Ascending aorta (tissue), 2 donors: ENCODE data around the gene ACSL1. TPM values are rescaled to one million over a fixed set of nuclear protein-coding genes. Genes with fewer than 3 reads are reported as not detected.
A peak's percentile ranks its signal among the peaks of the same experiment; 100 is the strongest.

ENCODE experiments used
- DNase-seq, 2 donors: peaks; one replicate each; pipeline ENCODE4 v3.0.0-alpha.2; 2019; ENCODE audit warnings: low spot score in 2 of 2
- H3K27ac ChIP-seq, 2 donors: fragments of 200-600 bp; sonication (generic); one replicate each; pipeline ENCODE4 v1.5.1; 2016 to 2017; ENCODE audit warnings: mild to moderate bottlenecking in 1 of 2
- H3K27me3 ChIP-seq: fragments of 200-600 bp; sonication (generic); one replicate; pipeline ENCODE4 v1.5.1; 2017
- H3K36me3 ChIP-seq, 2 donors: fragments of 200-600 bp; sonication (generic); one replicate each; pipeline ENCODE4 v1.5.1; 2016
- H3K4me1 ChIP-seq, 2 donors: fragments of 200-600 bp; sonication (generic); one replicate each; pipeline ENCODE4 v1.5.1; 2016 to 2017; ENCODE audit warnings: mild to moderate bottlenecking in 1 of 2
- H3K4me3 ChIP-seq, 2 donors: fragments of 200-600 bp; sonication (generic); one replicate each; pipeline ENCODE4 v1.5.1; 2016 to 2017; ENCODE audit warnings: mild to moderate bottlenecking in 1 of 2
- H3K9me3 ChIP-seq, 2 donors: fragments of 200-600 bp; sonication (generic); one replicate each; pipeline ENCODE4 v1.5.1; 2016
- CTCF ChIP-seq, 3 experiments: fragments of 200-600 bp in 2 of 3; fragments of 450-650 bp in 1 of 3; sonication (generic) in 2 of 3; IDR thresholded peaks; one replicate each; pipeline ENCODE4 v1.5.1; 2016 to 2019; ENCODE audit warnings: antibody characterized with exemption in 3 of 3, mild to moderate bottlenecking in 1 of 3, moderate library complexity in 1 of 3
- intact Hi-C: fragments of 100-400 bp; cut with DNase I; formaldehyde crosslinking; loops from one replicate; pipeline ENCODE4 v1.15.1; 2023
- total RNA-seq: library from RNA; depleted of rRNA; stranded (reverse); fragments of >200 nt; gene quantifications from one replicate; pipeline ENCODE4 v1.1.0, GENCODE V29; 2016

Gene ACSL1
- total RNA-seq, 1 donor from 2014 or later, result 31.8 TPM

- TF ChIP-seq CTCF (IDR thresholded peaks at IDR 0.05), result no peak
- intact Hi-C loops, result no loop called here
- Histone ChIP-seq H3K27ac (no peak overlapping the region), H3K27me3 (no peaks in the 10 kb centered on the region), H3K4me1 (peaks cover 5 to 12% of the 10 kb centered on the region in 2 donors), H3K9me3 (no peaks in the 10 kb centered on the region), H3K4me3 (no peak overlapping the region), H3K36me3 (no peaks in the 10 kb centered on the region)
- DNase-seq, result no peak
Measured at GRCh38 chr4:184806229-184806550, 19.6 kb downstream of the ACSL1 start.

GRCh38 chr4:184805462-184806228, 20.1 kb downstream of the ACSL1 start:
- DNase-seq, result no peak
- H3K27me3 ChIP-seq, result no peaks in the 10 kb centered on the region
- H3K27ac ChIP-seq, result no peak overlapping the region
- H3K4me3 ChIP-seq, result no peak overlapping the region
- intact Hi-C loops, result no loop called here
- H3K9me3 ChIP-seq, result no peaks in the 10 kb centered on the region
- TF ChIP-seq CTCF (IDR thresholded peaks at IDR 0.05), result no peak
- H3K4me1 ChIP-seq, result peaks cover 5 to 12% of the 10 kb centered on the region in 2 donors
- H3K36me3 ChIP-seq, result no peaks in the 10 kb centered on the region

- no peak overlapping the region for H3K4me3 ChIP-seq
- no peaks in the 10 kb centered on the region for H3K27me3 ChIP-seq
- TF ChIP-seq CTCF (IDR thresholded peaks at IDR 0.05), result no peak
- H3K4me1 ChIP-seq, result peaks cover 5 to 12% of the 10 kb centered on the region in 2 donors
- H3K36me3 ChIP-seq, result no peaks in the 10 kb centered on the region
- intact Hi-C loops, result no loop called here
- no peak overlapping the region for H3K27ac ChIP-seq
- H3K9me3 ChIP-seq, result no peaks in the 10 kb centered on the region
- no peak for DNase-seq
Measured at GRCh38 chr4:184804621-184805020, 21.1 kb downstream of the ACSL1 start.

- DNase-seq, result no peak
- intact Hi-C loops, result no loop called here
- Histone ChIP-seq H3K4me1 (peaks cover 5 to 12% of the 10 kb centered on the region in 2 donors), H3K36me3 (no peaks in the 10 kb centered on the region), H3K4me3 (no peak overlapping the region), H3K27me3 (no peaks in the 10 kb centered on the region), H3K27ac (no peak overlapping the region), H3K9me3 (no peaks in the 10 kb centered on the region)
- TF ChIP-seq CTCF (IDR thresholded peaks at IDR 0.05), result no peak
Measured at GRCh38 chr4:184803874-184804273, 21.9 kb downstream of the ACSL1 start.

- Histone ChIP-seq H3K4me3 (no peak overlapping the region), H3K9me3 (no peaks in the 10 kb centered on the region), H3K4me1 (peaks cover 0 to 6% of the 10 kb centered on the region in 2 donors), H3K27me3 (no peaks in the 10 kb centered on the region), H3K36me3 (no peaks in the 10 kb centered on the region), H3K27ac (no peak overlapping the region)
- intact Hi-C loops, result no loop called here
- DNase-seq, result no peak
- TF ChIP-seq CTCF (IDR thresholded peaks at IDR 0.05), result no peak
Measured at GRCh38 chr4:184803133-184803532, 22.6 kb downstream of the ACSL1 start.

- TF ChIP-seq CTCF (IDR thresholded peaks at IDR 0.05), result no peak
- H3K4me3 ChIP-seq, result peak overlapping the region in 1 of 2 donors; percentile 31
- H3K36me3 ChIP-seq, result no peaks in the 10 kb centered on the region
- intact Hi-C loops, result no loop called here
- no peaks in the 10 kb centered on the region for H3K27me3 ChIP-seq
- no peaks in the 10 kb centered on the region for H3K9me3 ChIP-seq
- H3K27ac ChIP-seq, result peak overlapping the region in 1 of 2 donors; percentile 30
- no peak for DNase-seq
- H3K4me1 ChIP-seq, result peaks cover 0 to 6% of the 10 kb centered on the region in 2 donors
Measured at GRCh38 chr4:184802697-184803015, 23.1 kb downstream of the ACSL1 start.
